Activated CD4-positive, alpha-beta T cell treated with anti-CD3 and anti-CD28 coated beads, Interleukin-10, Interleukin-2, amounts not matched to agents 100 ng/mL and 50 ng/mL, durations not matched to agents 16 hours and 8 hours (primary cell): ENCODE results near the gene LRRC73.
"Not testable (repeated sequence)": the region's sequence is repeated elsewhere in the genome, so short reads cannot be mapped to it uniquely, and the experiment has no call there.

Experiments
- DNase-seq: peaks from one replicate; pipeline ENCODE4 v3.0.0-alpha.2; 2020

LRRC73 gene

DNA sequence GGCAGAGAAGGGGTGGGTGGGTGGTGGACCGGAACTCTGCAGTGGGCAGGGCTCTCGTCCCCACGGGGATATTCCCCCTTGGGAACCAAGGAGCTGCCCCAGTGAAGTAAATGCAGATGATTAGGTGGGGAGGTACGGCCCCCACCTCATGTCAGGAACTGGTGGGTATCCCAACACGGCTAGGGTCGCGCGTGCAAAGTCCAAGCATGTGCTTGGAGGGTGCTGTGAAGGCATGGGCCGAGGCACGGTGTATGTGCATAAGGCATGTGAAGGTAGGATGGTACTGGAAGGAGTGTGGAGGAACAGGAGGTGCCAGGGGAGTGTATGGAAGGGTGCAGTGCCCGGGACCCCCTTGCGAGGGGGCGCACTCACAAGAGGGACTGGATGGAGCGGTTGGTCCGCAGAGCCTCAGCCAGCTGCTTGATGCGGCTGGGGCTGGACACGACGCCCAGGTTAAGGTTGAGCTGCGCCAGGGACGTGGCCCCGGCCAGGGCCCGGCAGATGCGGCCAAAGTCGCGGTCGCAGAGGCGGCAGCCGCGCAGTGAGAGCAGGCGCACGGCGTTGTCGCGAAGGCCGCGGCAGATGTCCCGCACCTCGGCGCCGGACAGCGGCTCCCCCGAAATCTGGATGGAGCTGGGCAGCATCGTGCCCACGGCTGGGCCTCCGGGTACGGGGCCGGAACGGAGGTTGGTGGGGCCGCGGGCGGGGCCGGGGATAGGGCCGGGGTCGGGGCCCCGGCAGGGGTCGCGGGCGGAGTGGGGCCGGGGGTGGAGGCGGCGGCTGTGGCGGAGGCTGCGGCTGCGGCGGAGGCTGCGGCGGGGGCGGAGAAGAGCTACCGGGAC, 783 bp downstream of the LRRC73 start:
- no peak for DNase-seq

DNA sequence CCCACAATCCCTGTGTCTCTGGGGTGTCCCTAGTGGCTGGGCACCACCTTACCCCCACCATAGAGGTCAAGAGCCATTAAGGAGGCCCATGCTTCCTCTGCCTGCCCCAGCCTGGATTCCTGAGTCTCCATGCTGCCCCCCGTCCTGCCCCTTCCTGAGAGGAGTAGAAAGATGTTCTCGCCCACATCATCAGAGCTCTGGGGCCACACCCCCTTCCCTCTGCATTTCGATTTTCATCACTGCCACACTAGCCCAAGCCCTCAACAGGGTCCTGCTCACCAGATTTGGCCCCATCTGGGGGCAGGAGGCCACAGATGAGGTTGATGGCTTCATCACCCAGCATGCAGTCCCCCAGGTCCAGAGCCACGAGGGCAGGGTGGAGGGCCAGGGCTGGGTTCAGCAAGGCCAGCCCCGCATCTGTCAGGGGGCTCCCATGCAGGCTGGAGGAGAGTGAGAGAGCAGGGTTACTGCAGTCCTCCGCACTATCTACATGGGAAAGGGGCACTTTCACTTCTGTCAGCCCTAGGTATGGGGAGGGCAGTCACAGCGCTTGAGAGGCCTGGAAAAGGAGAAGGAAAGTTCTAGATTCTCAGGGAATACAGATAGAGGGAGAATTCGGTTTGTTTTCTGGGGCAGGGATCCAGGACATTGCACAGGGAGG, 1.5 kb downstream of the LRRC73 start:
- no peak for DNase-seq

DNA sequence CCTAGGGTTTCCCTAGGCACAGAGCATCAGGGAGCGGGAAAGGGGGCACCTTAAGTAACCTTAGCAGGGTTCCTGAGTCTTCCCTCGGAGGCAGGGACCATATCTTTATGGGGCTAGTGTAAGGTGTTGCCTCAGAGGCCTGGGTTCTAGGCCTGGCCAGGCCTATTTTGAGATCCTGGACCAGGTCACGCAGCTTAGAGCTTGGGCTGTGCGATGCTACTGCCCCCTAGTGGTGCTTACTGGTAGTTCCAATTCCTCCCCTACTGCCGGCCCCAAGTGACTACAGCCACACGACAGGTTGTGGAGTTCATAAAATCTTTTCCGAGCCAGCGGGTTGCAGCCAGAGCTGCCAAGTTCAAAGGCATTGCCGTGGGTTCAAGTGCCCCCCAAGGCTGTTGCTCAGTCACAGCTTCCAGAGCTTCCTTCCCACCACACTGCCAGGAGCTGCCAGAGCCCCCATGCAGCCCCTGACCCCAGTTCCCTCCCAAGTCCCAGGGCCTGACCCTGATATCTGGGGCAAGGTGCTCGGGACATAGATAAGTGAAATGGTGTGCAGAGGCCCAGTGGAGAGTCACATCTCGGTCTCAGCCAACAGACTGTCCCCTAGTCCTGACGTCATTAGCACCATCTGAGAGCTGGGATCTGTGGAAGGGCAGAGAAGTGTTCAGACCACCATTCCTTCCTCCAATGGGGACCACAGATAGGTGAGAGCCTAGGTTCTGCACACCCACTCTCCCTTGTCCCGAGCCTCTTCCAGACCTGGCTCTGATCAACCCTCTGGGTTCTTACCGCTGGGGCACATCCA, 3.3 kb downstream of the LRRC73 start:
- peak; percentile 83 for DNase-seq

DNA sequence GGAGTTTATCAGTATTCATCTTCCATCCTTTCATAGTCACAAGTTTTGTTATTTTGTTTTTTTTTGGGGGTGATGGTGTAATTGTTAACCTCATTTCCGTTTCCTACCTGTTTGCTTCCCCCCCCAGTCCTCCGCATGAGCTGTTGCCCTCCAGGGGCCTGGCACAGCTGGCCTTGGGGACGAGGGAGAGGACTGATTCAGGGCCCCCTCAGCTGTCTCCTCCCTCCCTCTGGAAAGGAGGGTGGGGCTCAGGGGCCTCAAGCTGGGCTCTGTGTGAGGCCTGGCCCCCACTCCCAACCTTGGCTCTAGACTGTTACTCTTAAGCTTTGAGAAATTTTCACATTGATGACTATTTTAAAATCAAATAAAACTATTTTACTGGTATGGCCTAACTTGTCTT, 4.0 kb downstream of the LRRC73 start:
- DNase-seq, result no peak

DNA sequence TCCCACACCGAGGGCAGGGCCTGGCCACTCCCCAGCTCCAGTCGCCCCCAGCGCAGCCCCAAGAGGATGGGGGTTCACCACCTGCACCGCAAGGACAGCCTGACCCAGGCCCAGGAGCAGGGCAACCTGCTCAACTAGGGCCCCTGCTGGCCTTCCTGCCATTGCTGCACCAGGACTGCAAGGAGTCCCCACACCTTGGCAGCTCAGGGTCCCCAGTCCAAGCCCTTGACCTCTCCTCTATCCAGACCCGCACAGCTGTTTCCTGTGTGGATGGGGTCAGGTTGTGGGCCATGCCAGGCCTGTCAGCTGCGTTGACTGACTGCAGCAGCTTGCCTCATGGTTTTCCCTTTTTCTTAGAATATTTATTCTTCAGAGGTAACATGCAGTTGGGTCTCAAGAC, 4.4 kb downstream of the LRRC73 start:
- DNase-seq, result no peak

DNA sequence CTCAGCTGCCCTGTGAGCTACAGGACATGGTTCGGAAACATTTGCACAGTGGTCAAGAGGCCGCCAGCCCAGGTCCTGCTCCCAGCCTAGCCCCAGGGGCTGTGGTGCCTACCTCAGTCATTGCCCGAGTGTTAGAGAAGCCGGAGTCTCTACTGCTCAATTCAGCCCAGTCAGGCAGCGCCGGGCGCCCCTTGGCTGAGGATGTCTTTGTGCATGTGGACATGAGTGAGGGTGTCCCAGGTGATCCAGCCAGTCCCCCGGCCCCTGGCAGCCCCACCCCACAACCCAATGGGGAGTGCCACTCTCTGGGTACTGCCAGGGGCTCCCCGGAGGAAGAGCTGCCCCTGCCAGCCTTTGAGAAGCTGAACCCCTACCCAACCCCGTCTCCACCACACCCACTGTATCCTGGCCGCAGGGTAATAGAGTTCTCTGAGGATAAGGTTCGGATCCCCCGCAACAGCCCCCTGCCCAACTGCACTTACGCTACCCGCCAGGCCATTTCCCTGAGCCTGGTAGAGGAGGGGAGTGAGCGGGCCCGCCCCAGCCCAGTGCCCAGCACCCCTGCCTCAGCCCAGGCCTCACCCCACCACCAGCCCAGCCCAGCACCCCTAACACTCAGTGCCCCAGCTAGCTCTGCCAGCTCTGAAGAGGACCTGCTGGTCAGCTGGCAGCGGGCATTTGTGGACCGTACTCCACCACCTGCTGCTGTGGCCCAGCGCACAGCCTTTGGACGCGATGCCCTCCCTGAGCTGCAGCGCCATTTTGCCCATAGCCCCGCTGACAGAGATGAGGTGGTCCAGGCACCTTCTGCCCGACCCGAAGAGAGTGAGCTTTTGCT, 5.2 kb downstream of the LRRC73 start:
- DNase-seq, result no peak

DNA sequence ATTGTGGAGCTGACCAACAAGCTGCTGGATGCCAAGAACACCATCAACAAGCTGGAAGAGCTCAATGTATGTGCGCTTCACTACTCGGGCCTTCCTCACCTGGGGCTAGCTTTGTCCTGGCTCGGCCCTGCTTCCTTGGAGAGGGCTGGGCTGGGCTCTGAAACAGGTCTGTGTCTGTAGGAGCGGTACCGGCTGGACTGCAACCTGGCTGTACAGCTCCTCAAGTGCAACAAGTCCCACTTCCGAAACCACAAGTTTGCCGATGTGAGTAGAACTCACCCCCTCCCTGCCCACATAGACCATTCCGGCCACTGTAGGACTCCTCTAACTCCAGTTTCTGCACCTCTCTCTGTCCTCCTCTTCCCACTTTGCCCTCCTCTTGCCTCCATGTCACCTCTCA, 6.7 kb downstream of the LRRC73 start:
- no peak for DNase-seq

DNA sequence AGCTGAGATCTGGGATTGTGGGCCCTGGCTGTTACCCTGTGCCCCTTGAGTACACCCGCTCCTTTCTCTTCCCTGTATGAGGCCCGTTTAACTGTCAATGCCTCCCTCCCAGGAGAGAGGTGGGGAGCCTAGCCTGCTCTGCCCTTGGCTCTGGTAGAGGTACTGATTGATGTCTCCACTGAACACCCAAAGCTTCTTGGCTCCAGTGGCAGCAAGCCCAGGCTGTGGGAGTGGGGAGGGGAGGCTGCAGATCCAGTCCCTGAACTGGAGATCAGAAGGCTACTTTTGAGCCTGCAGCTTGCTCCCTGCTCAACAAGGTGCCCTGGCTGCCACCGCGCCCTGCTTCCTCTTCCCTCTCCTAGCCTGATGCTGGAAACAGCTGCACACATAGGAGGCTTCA, 7.5 kb downstream of the LRRC73 start:
- no peak for DNase-seq

DNA sequence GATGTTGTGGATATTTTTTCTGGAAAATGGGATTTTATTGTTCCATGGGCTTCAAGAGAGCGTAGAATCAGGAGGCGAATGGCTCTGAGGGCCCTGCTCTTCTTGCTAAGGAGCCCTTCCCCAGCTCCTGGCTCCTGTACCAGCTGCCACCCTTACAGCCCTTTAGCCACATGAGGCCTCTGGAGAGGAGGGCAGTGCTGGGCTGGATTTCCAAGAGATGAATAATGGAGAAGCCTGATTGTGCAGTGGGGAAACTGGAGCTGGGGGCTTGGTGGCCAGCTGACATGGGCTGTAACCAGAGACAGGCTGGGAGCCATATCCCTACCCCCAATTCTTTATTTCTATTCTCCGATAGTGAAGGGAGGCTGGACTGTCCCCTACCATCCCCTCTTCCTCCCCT, 9.2 kb downstream of the LRRC73 start:
- no peak for DNase-seq

DNA sequence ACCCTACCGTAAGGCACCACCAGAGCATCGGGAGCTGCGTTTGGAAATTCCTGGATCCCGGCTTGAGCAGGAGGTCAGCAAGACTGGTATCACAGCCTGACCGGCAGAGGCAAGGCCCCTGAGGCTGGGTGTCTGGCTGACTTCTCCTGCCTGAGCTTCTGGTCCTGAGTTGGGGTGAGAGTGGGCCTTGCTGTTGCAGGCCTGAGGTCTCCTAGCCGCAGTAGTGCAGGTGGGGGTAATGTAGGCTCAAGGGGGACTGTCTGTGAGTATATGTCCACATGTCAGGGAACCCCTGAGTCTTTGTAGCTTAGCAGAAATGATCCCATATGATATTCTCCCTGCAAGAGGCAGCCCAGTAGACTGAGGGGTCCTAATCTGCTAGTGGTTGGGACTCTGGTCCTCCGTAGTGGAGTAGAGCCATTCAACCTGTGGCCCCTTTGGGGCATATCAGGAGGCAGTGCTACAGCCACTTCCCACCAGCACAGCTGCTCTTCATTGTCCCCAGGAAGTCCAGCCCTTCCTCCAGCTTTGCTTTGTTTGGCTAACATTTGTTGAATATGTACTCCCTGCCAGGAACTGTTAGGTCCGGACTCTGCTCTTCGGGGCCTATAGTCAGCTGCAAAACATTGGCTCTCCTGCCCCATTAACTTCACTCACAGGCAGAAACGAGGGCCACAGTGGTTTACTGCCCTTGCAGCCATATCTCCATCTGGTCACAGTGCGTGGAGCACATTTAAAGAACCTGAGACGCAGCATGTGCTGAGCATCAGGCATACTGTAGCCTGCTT, 10.9 kb downstream of the LRRC73 start:
- DNase-seq, result no peak

DNA sequence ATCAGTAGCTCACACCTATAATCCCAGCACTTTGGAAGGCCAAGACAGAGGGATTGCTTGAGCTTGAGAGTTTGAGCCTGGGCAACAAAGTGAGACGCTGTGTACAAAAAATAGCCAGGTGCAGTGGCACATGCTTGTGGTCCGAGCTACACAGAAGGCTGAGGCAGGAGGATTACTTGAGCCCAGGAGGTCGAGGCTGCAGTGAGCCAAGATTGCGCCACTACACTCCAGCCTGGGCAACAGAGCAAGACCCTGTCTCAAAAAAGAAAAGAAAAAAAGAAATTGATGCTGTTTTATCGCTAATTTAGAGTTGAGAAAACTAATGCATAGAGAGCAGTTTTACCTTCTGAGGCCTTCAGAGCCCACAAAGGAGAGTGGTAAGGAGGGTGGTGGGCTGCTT, 11.9 kb downstream of the LRRC73 start:
- not testable (repeated sequence) for DNase-seq

DNA sequence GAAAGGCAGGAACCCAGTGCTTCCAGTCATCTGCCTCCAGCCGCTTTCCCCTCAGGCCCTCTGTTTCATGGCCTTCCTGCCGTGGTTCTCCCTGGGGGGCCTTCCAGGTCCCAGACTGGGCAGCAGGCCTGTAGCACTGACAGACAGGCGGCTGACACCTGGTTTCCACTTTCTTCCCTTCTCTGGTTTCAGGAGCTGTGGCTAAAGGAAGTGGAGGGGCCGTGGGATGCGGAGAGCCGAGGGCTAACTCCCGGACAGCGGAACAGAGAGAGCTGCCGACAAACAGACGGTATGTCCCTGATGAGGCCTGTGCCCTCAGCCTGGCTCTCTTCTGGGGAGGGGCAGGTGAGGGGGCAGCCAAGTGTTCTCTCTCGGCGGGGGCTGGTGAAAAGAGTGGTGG, 12.5 kb downstream of the LRRC73 start:
- DNase-seq, result no peak

DNA sequence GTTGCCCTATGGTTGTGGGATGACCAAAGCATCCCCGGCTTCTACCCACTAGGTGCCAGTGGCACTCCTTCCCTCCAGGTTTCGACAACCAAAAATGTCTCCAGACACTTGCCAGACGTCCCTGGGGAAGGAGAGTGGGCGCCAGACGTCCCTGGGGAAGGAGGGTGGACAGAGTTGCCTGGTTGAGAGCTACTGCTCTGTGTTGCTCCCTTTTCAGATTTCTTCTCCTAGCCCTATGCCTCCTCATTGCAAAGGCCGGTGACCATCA, 13.1 kb downstream of the LRRC73 start:
- no peak for DNase-seq

DNA sequence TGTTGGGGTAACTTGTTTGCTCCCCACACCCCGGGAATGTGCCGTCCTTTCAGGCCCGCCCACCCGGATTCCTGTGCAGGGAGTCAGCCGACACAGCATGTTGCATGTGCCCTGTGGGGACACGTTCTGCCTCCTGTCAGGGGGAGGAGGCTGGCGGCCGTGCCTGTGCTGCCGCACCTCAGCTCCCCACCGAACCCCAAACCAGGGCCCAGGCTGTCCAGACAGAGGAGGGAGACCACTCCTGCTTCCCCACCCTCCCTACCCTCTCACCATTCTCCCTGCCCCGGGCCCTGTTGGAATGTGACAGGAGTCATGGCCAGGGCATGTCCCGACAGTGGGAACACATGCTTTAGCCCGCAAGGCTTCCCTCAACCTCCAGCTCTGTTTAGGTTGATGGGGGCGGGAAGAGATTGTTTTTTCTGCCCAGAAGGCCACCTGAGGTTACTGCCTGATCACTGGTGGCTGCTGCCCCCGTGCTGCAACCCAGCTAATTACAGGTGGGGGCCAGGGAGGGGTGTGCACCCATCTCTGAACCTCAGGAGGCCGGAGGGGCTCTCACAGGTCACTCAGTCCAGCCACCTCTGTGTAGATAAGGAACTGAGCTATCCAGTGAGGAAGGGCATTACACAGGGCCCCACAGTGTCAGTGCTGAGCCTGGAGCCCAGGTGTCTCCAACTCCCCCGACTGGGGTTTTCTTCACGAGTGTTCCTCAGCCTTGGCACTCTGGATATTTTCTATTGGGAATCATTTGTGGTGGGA, 13.6 kb downstream of the LRRC73 start:
- DNase-seq, result no peak

DNA sequence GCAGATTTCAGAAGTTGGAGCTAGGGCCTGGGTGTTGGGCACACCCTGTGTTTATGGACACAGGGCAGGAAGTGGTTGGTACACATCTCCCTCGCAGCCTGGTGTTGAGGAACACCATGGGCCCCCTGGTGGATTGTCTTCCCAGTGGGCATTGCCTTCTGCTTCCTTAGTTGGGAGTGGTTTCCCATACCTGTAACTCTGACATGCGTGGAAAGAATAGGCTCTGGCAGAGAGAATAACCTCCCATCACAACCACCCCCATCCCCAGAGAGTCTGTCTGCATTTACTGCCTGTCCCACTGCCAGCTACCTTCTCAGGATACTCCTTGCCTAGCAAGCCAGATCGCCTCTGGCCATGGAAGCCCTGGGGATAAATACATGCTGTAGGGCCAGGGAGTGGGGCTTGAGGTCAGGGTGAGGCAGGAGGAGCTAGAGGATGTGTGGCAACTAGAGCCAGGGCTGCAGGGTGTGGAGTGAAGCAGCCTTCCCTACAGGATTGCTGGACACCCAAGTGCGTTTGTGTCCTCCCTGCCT, 14.7 kb downstream of the LRRC73 start:
- DNase-seq, result no peak

DNA sequence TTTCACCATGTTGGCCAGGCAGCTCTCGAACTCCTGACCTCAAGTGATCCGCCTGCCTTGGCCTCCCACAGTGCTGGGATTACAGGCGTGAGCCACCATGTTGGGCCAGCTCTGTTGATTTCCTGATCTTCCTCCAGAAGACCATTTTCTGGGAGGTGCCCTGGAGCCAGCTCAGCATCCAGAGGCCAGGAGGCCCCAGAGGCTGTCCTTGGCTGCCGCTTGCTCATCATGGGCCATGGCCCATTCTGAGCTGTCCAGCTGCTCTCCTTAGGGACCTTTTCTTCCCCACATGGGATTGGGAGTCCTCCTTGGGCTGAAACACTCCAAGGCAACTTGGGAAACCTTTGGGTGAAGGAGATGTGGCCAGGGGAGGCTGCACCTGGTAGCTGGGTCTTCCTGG, 15.4 kb downstream of the LRRC73 start:
- DNase-seq, result no peak

DNA sequence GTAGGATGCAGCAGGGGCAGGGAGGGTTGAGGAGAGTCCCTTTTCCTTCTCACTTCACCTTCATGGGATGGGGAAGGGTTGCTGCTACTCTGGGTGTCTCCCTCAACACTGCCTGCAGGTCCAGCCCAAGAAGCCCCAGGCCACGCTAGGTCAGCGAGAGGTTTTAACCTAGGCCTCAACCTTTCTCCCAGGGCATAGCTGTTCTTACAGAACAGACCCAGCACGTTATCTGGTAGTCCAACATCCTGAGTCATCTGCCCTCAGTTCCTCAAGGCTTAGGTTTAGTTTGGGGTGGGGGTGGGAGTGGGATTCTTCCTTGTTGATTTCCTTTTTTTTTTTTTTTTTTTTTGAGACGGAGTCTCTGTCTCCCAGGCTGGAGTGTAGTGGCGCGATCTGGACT, 15.8 kb downstream of the LRRC73 start:
- no peak for DNase-seq

DNA sequence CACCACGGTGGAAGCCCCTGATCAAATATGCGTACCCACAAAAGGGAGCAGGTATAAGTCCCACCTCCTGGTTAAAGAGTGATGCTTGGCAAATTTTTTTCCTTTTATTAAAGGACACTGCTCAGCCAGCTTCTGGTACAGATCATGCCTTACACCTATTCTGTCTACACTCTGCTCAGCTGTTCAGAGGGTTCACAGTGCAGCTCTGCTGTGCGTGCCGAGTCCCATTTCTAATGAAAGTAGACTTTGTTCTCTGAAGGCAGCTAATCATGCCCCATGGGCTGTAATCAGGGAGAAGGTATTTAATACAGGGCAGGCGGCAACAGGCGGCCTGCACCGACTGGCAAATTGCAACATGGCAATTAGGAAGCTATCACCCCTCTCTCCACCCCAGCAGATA, 16.3 kb downstream of the LRRC73 start:
- no peak for DNase-seq

DNA sequence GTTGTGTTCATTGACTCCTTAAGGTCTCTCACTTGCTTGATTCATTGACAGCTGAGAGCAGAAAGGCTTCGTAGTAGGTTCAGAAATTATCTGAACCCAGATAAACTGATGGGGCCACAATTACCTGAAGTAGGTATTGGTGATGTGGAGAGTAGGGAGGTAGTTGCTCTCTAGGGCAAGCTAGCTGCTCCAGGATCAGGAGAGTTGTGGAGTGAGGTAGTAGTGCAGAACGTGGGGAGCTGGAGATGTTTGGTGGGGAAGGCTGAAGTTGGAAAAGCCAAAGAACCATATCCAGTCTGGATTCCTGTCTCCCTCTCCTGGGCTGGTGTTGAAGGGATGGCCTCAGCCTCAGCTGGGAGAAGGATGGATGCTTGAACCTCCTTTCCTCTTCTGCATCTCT, 16.9 kb downstream of the LRRC73 start:
- DNase-seq, result no peak

DNA sequence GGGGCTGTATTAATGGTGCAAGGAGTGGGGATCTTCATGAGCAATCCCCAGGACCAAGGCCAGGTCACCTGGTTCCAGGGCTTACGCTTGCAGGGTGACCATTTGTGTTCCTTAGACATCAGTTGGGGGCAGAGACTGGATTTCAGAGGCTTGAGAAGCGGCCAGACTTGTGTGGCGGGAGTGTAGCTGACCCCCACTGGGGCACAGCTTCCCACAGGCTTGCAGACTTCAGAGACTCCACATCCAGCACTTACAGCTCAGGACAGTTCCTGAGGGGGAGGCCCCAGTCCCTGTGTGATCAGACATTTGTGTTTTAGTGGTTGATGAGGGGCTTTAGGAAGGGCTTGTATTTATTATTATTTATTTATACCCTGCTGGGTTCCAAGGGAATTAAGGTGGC, 17.5 kb downstream of the LRRC73 start:
- no peak for DNase-seq
